ENCODE data around the gene ARHGEF10L.

DNA sequence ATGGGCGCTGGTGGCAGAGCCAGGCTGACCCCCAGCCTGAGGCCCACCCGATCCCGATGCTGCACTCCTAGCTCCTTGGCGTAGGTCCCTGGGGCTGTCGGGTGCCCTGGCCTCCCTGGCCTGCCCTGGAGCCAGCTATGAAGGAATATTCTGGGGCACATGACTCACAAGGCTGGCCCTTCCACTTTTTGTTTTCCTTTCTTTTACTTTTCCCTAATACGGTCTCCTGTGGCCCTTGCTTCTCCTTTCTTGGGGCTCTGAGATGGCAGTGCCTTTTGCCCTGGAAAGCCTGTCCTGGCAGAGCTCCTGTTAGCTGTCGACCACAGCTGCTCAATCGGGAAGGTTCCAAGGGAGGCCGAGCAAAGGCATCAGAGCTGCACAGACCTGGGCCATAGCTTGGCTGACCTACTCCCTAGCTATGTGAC lies 22.1 kb downstream of the ARHGEF10L start:
- TF ChIP-seq POLR2A (IDR thresholded peaks at IDR 0.05; ENCODE audit: low read depth, low read length) (no peak), POLR2AphosphoS5 (IDR thresholded peaks at IDR 0.05; ENCODE audit: low read depth, low read length) (no peak), TAF1 (IDR thresholded peaks at IDR 0.05; ENCODE audit: low read depth, low read length) (no peak), POU2F2 (IDR thresholded peaks at IDR 0.05; ENCODE audit: low read depth, low read length) (no peak), SPI1 (IDR thresholded peaks at IDR 0.05; ENCODE audit: low read depth, low read length) (no peak), PAX5 (IDR thresholded peaks at IDR 0.05; ENCODE audit: insufficient read depth, low read length, severe bottlenecking) (no peak)
